ENCODE results near the gene UXT. TPM values are rescaled to one million over a fixed set of nuclear protein-coding genes. Genes with fewer than 3 reads are reported as not detected.

UXT gene
- total and polyA plus RNA-seq, 9 of the 15 experiments (the other 6 are each of a cell fraction or from before 2014, with no cell fraction given) = 141 to 300 (median 204) TPM

- no peak for TF ChIP-seq TSHZ1 (CRISPR knock-in tag; IDR thresholded peaks at IDR 0.05)
- TF ChIP-seq ZNF589 (CRISPR knock-in tag; IDR thresholded peaks at IDR 0.05; ENCODE audit: low read depth) = peak; percentile 55; the same call in 1 of the 2 replicates
- no peak for TF ChIP-seq CEBPG (CRISPR knock-in tag; IDR thresholded peaks at IDR 0.05)
- peak in 1 of 2 experiments; percentile 75; a peak in 2 of 4 replicates for TF ChIP-seq CEBPG (tag; conservative IDR thresholded peaks at IDR 0.05 in 1 of 2, IDR thresholded peaks at IDR 0.05 in 1 of 2)
- TF ChIP-seq ZNF384 (IDR thresholded peaks at IDR 0.05; ENCODE audit: low read depth, low read length) = 0 out of 2 replicates have a peak, but pooled peaks have one; percentile 44
- TF ChIP-seq MECOM (CRISPR knock-in tag; IDR thresholded peaks at IDR 0.05) = peak; percentile 93
- peak; percentile 92 for TF ChIP-seq CBFA2T3 (IDR thresholded peaks at IDR 0.05)
- peak; percentile 55; the same call in 1 of the 2 replicates for TF ChIP-seq MAX (CRISPR knock-in tag; IDR thresholded peaks at IDR 0.05)
- TF ChIP-seq CHD7 (IDR thresholded peaks at IDR 0.05; ENCODE audit: low read depth, low read length) = no peak
- TF ChIP-seq MTA2 (IDR thresholded peaks at IDR 0.05; ENCODE audit: low read depth) = peak; percentile 57
- TF ChIP-seq ETV6 (IDR thresholded peaks at IDR 0.05; ENCODE audit: borderline replicate concordance in 1 of 2, low read depth in 2 of 2, low read length in 1 of 2) = peak in 1 of 2 experiments; percentile 33; a peak in 1 of 4 replicates
- no peak for TF ChIP-seq ETV6 (CRISPR knock-in tag; IDR thresholded peaks at IDR 0.05; ENCODE audit: borderline replicate concordance)
Observed at GRCh38 chrX:47662144-47662657, 3.2 kb upstream of the UXT start (continued).
